ENCODE results near the gene IL3RA.
A peak's percentile ranks its signal among the peaks of the same experiment; 100 is the strongest.

The IL3RA gene

GRCh38 chrX:1407035-1407434, 70.5 kb downstream of the IL3RA start:
- TF ChIP-seq CTCF (IDR thresholded peaks at IDR 0.05; ENCODE audit: poor library complexity, severe bottlenecking), result no peak
- no peak for ATAC-seq (ENCODE audit: low read depth)
- Histone ChIP-seq H3K27me3 (ENCODE audit: insufficient read depth, poor library complexity, severe bottlenecking) (no peaks in the 10 kb centered on the region), H3K36me3 (ENCODE audit: low read depth) (peaks cover 49% of the 10 kb centered on the region), H3K27ac (ENCODE audit: poor library complexity, severe bottlenecking) (no peak overlapping the region), H3K4me1 (ENCODE audit: insufficient read depth, poor library complexity, severe bottlenecking) (no peaks in the 10 kb centered on the region), H3K9me3 (ENCODE audit: severe bottlenecking) (no peaks in the 10 kb centered on the region), H3K4me3 (ENCODE audit: severe bottlenecking) (no peak overlapping the region)
- DNase-seq (ENCODE audit: low spot score), result no peak

DNA sequence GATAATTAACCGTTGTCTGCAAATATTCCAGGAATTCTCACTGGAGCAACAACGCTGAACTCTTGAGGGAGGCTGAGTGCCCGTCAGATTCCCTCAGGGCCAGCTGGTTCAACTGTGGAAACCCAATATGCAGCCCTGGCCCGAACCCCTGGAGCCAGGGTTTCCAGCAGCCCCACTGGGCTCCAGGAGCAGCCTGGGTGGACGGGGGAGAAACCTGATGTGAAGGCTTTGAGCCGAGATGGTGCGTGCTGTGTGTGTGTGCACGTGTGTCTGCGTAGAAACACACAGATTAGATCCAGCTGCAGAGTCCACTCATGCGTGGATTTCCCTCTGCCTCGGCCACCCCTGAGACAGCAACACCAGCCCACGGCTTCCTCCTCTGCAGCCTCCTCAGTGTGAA, 74.7 kb downstream of the IL3RA start:
- H3K4me1 ChIP-seq (ENCODE audit: insufficient read depth, poor library complexity, severe bottlenecking), result no peaks in the 10 kb centered on the region
- H3K36me3 ChIP-seq (ENCODE audit: low read depth), result peaks cover 47% of the 10 kb centered on the region
- no peak for TF ChIP-seq CTCF (IDR thresholded peaks at IDR 0.05; ENCODE audit: poor library complexity, severe bottlenecking)
- DNase-seq (ENCODE audit: low spot score) (peak; percentile 52), ATAC-seq (ENCODE audit: low read depth) (no peak; the same call in 2 of the 3 replicates)
- no peaks in the 10 kb centered on the region for H3K27me3 ChIP-seq (ENCODE audit: insufficient read depth, poor library complexity, severe bottlenecking)
- H3K4me3 ChIP-seq (ENCODE audit: severe bottlenecking), result no peak overlapping the region
- H3K27ac ChIP-seq (ENCODE audit: poor library complexity, severe bottlenecking), result no peak overlapping the region
- no peaks in the 10 kb centered on the region for H3K9me3 ChIP-seq (ENCODE audit: severe bottlenecking)

DNA sequence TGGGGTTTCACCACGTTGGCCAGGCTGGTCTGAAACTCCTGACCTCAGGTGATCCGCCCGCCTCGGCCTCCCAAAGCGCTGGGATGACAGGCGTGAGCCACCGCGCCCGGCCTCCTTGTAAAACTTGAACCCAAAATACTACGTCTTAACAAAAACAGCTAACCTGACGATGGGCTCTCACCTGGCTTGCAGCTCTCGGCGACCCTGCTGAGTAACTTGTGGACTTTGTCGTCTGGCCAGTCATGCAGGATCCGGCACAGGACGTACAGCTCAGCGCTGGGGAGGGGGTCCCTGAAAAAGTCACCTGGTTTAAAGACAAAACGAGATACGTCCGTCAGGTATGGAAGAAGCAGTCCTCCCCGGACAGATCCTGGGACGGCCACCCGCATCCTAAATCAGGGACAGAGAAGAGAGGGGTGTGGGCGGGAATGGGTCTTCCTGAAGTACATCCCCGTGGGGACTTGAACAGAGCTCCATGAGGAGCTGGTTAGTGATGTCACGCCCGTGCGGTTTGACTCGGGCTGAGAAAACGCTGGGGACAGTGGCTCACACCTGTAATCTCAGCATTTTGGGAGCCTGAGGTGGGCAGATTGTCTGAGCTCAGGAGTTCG, 76.1 kb downstream of the IL3RA start:
- no peaks in the 10 kb centered on the region for H3K27me3 ChIP-seq (ENCODE audit: insufficient read depth, poor library complexity, severe bottlenecking)

GRCh38 chrX:1416327-1416784, 79.8 kb downstream of the IL3RA start:
- H3K4me3 ChIP-seq (ENCODE audit: severe bottlenecking), result no peak overlapping the region
- no peak for TF ChIP-seq CTCF (IDR thresholded peaks at IDR 0.05; ENCODE audit: poor library complexity, severe bottlenecking)
- ATAC-seq (ENCODE audit: low read depth) (no peak), DNase-seq (ENCODE audit: low spot score) (no peak)
- H3K9me3 ChIP-seq (ENCODE audit: severe bottlenecking), result no peaks in the 10 kb centered on the region
- H3K36me3 ChIP-seq (ENCODE audit: low read depth), result peaks cover 28% of the 10 kb centered on the region
- no peak overlapping the region for H3K27ac ChIP-seq (ENCODE audit: poor library complexity, severe bottlenecking)
- no peaks in the 10 kb centered on the region for H3K27me3 ChIP-seq (ENCODE audit: insufficient read depth, poor library complexity, severe bottlenecking)
- H3K4me1 ChIP-seq (ENCODE audit: insufficient read depth, poor library complexity, severe bottlenecking), result no peaks in the 10 kb centered on the region

More for the DNA sequence above, 76.1 kb downstream of the IL3RA start:
- no peak overlapping the region for H3K4me3 ChIP-seq (ENCODE audit: severe bottlenecking)
- peaks cover 38% of the 10 kb centered on the region for H3K36me3 ChIP-seq (ENCODE audit: low read depth)
- no peaks in the 10 kb centered on the region for H3K4me1 ChIP-seq (ENCODE audit: insufficient read depth, poor library complexity, severe bottlenecking)
- H3K27ac ChIP-seq (ENCODE audit: poor library complexity, severe bottlenecking), result no peak overlapping the region
- H3K9me3 ChIP-seq (ENCODE audit: severe bottlenecking), result no peaks in the 10 kb centered on the region
- ATAC-seq (ENCODE audit: low read depth), result no peak
- TF ChIP-seq CTCF (IDR thresholded peaks at IDR 0.05; ENCODE audit: poor library complexity, severe bottlenecking), result no peak
- DNase-seq (ENCODE audit: low spot score), result no peak

Measured in RWPE2 (cell line).